SHP77 treated with DMSO at 0.1 percent for 48 hours (cell line): ENCODE results near the gene TMEM222.

Experiments used
- DNase-seq: peaks from one replicate; lab custom pipeline; 2025; lab: John Stamatoyannopoulos, UW

The TMEM222 gene

DNA sequence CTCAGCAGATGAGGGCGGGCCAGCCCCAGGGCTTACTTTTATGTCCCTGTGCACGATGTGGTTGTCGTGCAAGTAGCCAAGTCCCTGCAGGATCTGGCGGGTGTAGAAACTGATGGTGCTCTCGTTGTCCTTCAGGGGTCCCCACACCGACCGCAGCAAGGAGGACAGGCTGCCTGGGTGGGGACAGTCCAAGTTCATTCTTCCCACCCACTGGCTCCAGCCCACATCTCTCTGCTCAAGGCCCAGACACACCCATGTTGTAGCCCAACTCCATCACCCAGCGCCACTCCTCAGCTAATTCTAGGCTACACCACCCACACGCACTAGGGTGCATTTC lies 37.8 kb downstream of the TMEM222 start:
- no peak for DNase-seq

- no peak for DNase-seq
Observed at GRCh38 chr1:27360159-27361043, 38.4 kb downstream of the TMEM222 start.

- no peak for DNase-seq
Observed at GRCh38 chr1:27361044-27361402, 39.1 kb downstream of the TMEM222 start.

DNA sequence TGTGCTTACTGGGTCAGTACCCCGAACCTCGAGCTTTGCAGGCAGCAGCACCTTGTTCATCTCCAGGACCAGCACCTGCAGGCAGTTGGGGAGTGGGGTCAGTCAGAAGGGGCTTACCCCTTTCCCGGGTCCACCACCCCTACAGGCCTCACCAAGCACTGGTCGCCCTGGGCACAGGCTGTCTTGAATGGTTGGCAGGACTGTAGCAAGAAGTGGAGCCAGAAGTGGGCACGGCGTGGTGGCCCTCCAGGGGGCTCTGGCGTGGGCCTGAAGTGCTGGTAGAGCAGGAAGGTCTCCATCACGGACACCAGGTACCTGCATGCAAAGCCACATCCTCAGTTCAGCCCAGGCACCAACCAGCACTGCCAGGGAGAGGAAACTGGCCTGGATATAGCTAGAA lies 39.6 kb downstream of the TMEM222 start:
- no peak for DNase-seq

DNA sequence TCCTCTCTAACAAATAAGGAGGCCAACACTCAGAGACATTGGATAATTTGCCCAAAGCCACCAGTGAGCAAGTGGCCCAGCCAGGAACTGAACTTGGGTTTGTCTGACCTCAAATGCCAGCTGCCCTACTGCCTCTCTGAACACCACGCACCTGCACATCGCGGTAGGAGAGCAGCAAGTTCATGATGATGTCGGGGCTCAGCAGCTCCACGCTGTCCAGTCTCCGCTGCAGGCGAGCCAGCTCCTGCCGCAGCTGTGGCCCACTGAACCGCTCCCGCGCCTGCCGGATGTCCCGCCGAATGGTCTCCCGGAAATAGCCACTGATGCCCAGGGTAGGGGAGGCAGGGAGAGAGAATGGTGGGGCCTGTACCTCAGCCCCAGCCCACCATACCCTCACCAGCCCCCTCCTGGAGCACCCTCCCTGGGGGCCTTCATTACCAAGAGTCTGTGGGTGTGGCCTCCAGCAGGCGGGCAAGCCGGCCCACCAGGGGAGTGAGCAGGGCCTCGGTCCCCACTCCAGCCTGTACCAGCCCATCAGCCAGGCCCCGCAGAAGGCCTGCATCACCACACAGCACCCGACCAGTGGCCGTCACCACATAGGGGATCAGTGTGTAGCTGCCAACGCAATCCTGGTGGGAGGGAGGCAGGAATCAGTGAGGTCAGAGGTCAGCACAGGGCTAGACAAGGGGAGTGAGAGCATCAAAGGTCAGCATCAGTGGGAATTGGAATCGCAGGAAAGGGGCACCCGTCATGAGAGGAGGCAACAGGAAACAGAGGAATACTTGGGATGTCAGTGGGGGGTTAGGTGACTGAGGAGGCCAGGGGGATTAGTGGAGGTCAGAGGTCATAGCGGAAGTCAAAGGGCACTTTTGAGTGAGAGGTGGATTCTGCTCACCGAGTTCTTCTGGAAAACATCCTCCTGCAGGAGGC lies 42.1 kb downstream of the TMEM222 start:
- no peak for DNase-seq

DNA sequence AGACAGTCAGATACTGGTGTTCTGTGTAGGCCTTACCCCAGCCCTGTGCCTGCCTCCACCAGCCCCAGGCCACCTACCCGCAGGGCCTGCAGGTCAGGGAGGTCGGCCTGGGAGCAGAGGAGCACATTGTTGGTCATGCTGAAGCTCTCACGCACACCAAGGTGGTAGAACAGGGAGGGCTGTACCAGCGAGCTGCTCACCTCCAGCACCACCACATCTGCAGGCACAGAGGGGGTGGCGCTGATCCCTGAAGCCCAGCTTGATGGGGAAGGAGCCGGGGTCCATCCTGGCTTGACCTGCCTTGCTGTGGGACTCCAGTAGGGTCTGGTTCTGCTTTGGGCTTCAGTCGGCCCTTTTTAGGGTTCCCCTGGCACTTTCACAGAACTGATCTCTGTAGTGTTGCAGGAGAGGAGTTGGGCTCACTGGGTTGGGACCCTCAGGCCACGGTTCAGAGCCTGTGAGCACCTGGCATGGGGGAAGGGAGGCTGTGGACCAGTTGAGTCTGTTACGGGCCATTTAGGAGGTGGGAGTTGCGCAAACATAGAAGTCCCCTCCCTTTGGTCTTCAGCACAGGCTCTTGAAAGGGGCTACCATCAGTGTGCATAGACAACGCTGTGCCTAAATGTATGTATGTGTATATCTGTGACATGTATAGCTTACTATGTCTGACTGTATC lies 42.9 kb downstream of the TMEM222 start:
- DNase-seq = no peak

DNA sequence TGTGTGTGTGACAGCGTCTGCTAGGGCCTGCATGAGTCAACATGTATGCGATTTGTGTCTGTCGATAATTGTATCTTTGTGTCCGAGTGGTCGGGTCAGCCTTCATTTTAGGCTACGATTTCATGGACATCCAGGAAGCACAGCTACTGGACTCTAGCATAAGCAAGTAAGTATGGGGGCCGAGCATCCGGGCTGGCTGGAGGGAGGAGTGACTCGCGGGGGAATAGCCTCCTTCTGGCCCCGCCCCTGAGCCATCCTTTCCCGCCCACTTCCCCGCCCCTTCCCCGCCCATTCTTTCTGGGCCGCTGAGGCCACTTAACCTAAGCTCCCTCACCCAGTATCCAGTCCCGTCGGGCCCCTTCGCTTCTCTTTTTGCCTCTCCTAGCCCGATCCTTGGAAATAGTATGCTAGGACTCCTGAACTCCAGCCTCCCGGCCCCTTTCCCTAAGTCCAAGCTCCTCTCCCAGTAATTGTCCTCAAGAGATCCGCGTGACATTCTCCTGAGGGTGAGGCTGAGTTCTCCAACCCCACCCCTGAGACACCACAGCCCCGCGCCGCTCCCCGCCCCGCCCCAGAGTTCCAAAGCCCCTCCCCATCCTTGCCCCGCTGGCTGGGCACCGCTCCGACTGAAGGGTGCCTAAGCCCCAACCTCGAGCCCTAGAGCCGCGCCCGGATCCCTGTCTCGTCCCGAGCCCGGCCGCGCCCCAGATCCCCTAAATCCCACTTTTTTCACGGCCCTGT lies 43.6 kb downstream of the TMEM222 start:
- peak; percentile 49 for DNase-seq

GRCh38 chr1:27366113-27366410 lies 44.1 kb downstream of the TMEM222 start:
- peak; percentile 40 for DNase-seq

- peak; percentile 1 for DNase-seq
Observed at GRCh38 chr1:27366411-27367159, 44.6 kb downstream of the TMEM222 start, which contains the start of gene MAP3K6. TSS of gene MAP3K6 (minus strand) at chr1:27366961. CDS start at chr1:27366597, 364 bp downstream.

DNA sequence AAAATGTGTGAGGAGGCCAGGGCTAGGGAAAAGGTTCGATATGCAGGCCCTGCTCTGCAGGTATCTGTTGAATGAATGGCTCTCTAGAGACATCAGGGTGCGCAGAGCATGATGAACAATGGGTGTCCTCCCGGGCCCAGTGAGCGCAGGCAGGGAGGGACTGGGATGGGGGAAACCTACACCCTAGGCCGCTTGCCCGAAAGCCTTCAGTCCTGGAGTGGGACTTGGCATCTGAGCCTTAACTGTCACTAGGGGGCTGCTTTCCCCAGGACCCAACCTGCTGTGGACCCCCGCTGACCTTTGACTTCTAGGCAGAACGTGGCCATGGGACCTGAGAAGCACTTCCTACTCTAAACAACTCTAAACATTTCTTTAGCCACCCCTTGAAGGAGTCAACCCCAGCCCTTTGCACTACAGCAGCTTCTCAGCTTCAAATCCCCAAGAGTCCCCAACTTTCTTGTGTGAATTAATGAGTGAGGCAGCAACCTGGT lies 45.2 kb downstream of the TMEM222 start:
- no peak for DNase-seq

DNA sequence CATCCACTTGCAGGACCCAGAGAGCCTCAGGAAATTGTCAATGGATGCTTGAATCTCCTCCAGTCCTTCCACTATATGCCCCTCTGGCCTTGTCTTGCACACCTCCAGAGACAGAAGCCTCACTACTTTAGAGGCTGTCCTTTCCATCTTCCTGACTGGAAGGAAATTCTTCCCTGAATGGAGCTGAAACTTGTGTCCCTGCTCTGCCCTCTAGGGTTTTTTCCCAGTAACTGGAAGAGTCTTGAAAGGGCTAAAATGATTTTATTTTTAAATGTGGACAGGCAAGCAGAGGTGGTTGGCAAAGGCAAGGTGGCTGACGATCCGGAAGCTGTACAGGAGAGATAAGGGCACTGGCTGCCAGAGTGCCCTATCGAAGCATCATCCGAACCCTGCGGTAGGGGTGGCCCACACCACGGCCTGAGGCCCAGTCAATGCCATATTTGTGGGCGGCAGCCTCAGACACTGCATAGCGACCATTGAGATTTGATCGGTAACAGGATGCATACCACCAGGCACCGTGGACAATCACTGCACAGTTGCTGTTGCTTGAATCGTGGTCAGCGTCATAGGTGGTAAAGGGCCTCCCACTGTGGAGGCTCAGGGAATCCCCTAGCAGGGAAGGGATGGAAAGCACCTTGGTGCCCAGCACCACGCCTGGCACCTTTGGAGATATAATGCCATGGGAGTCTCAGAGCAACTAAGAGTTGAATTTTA lies 47.1 kb downstream of the TMEM222 start:
- DNase-seq = no peak

DNA sequence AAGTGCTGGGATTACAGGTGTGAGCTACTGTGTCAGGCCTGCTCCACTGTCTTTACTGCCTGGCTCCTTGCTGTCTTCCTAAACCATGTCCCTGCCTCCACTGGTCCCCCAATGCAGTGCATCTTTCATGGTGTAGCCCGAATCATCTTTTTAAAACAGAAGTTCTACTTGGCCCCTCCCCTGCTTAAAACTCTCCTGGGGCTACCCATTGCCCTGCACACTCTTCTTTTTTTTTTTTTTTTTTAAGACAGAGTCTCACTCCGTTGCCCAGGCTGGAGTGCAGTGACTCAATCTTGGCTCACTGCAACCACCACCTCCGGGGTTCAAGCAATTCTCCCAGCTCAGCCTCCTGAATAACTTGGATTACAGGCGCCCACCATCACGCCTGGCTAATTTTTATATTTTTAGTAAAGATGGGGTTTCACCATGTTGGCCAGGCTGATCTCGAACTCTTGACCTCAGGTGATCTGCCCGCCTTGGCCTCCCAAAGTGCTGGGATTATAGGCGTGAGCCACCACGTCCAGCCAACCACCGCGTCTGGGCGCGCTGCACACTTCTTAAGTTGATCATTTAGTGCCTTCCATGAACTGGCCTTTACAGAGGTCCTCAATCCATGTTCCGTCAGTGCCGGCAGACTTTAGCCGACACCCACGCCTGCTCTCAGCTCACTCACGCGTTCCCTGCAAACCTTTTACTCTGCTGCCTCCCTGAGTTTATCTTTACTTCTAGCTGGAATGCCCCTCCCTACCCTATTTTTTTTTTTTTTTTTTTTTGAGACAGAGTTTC lies 50.3 kb downstream of the TMEM222 start:
- DNase-seq = no peak

GRCh38 chr1:27372808-27373690 lies 51.1 kb downstream of the TMEM222 start:
- DNase-seq = no peak

GRCh38 chr1:27374362-27375086 lies 52.6 kb downstream of the TMEM222 start, which contains the start of gene FCN3:
TSS of gene FCN3 (minus strand) at chr1:27374824. CDS start at chr1:27374818, 6 bp downstream.
- DNase-seq = no peak

DNA sequence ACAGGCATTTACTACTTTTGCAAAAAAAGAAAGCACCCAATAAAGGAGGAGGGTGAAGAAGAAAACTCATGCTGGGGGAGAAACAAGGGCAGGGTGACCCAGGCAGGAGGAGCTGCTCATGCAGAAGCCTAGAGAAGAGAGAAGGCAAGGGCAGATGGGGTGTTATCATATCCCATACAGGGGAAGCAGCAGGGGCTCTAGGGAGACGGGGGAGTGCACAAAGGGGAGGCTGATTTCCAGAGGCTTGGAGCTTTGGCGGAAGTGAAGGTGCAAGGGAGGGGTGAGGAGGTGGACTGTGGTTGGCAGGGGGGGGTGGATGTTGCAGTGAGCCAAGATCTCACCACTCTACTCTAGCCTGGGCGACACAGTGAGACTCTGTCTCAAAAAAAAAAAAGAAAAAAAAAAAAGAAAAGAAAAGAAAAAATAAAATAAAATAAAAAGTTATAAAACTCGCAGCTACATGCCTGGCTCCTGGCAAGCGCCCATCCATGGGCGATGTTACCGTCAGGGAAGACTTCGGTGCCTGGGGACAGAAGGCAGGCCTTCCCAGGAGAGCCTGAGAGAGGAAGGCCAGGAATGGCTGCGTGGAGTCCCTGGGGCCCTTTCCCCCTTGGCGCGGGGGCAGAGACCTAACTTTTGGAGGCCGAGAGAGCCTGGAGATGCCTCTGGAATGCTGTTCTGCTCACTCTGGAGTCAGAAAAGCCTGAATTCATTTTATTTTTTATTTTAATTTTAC lies 56.0 kb downstream of the TMEM222 start:
- DNase-seq = no peak

GRCh38 chr1:27379564-27380122 lies 57.7 kb downstream of the TMEM222 start:
- no peak for DNase-seq

- no peak for DNase-seq
Observed at GRCh38 chr1:27380224-27380623, 58.3 kb downstream of the TMEM222 start.
